ENCODE measurements around the gene WNT9B.

Gene WNT9B

DNA sequence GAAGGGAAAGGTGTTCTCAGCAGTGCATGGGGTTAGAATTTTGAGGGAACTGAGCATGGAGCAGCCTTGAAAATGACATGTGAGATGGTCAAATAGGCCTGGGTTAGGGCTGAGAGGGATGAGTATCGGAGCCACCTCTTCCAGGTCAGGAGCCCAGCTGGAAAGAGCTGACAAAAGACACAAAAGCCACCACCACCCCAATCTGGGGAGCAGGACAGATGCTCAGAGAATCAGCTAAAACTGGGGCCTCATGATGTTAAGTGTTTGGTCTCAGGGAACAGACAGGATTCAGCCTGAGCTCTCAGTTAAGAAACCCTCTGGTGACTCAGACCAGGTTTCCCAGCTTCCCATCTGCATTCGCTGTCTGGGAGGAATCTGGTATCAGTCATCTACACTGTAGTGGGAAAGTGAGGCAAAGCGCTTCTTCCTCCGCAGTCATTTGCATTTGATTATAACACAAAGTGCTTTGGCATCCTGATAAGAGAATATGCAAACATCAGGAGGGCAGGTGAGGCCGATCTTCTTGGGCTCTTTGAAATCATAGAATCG is 2.6 kb downstream of the WNT9B start:
- no peak for DNase-seq (ENCODE audit: low read depth in 2 of 2)

DNA sequence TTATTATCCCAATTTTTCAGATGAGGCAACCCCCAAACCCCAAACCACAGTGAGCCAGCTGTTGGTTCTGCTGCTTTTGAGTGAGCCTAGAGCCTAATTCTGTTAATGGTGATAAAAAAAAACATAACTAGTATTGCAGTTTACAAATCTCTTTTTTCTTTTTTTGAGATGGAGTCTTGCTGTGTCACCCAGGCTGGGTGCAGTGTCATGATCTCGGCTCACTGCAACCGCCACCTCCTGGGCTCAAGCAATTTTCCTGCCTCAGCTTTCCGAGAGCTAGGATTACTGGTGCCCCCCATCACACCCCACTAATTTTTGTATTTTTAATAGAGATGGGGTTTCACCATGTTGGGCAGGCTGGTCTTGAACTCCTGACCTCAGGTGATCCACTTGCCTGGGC is 3.1 kb downstream of the WNT9B start:
- no peak for DNase-seq (ENCODE audit: low read depth in 2 of 2)

DNA sequence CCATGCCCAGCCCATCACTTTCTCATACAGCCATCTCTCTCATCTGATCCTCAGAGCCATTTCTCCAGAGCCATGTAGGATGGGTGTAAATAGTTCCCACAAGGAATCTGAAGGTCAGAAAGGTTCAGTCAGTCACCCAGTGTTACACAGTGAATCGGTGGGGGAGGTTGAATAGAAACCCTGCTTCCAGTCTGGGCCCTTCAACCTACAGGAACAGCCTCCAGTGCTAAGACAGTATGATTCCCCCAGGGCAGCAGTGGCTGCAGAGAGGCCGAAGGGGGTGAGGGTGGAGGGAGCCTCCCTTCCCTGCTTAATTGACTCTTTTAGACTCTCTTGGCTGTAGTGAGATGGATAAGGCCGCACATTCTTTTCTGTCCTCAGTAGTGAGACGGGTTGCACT is 3.6 kb downstream of the WNT9B start:
- DNase-seq (ENCODE audit: low read depth in 2 of 2): no peak

DNA sequence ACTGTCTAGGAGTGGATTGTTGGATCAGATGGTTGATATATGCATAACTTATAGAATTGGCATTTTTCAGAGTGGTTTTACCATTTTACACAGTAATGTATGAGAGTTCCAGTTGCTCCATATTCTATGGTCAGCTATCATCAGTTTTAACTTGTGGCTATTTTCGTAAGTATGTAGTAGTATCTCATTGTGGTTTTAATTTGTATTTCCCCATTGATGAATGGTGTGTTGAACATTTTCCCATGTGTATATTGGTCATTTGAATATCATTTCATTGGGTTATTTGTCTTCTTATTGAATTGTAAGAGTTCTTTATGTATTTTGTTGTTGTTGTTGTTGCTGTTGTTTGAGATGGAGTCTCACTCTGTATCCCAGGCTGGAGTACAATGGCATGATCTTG is 6.2 kb downstream of the WNT9B start:
- no peak for DNase-seq (ENCODE audit: low read depth in 2 of 2)

GRCh38 chr17:46859996-46860395 is 8.6 kb downstream of the WNT9B start:
- no peak for DNase-seq (ENCODE audit: low read depth in 2 of 2)

GRCh38 chr17:46862949-46863348 is 11.6 kb downstream of the WNT9B start:
- DNase-seq (ENCODE audit: low read depth in 2 of 2): no peak

GRCh38 chr17:46863383-46864121 is 12.2 kb downstream of the WNT9B start:
- DNase-seq (ENCODE audit: low read depth in 2 of 2): no peak

GRCh38 chr17:46865100-46865499 is 13.7 kb downstream of the WNT9B start:
- no peak for DNase-seq (ENCODE audit: low read depth in 2 of 2)

GRCh38 chr17:46866325-46866724 is 14.9 kb downstream of the WNT9B start:
- DNase-seq (ENCODE audit: low read depth in 2 of 2): no peak

DNA sequence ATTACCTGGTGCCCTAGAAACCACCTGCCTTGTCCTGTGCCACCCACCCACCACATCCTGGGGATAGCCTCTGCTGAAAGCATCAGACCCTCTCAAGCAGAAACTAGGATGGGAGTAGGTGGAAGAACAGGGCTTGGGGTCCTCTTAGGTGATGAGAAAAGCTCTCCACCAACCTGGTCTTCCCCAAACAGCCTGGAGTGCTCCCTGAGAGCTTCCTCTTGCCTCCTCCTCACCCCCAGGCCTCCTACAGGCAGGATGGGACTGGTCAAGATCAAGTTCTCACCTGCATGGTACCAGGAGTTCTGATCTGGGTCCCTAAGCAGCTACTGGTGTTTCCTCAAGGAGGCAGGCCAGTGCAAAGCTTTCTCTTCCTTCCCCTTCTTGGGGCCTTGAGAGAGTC is 15.4 kb downstream of the WNT9B start:
- no peak for DNase-seq (ENCODE audit: low read depth in 2 of 2)

DNA sequence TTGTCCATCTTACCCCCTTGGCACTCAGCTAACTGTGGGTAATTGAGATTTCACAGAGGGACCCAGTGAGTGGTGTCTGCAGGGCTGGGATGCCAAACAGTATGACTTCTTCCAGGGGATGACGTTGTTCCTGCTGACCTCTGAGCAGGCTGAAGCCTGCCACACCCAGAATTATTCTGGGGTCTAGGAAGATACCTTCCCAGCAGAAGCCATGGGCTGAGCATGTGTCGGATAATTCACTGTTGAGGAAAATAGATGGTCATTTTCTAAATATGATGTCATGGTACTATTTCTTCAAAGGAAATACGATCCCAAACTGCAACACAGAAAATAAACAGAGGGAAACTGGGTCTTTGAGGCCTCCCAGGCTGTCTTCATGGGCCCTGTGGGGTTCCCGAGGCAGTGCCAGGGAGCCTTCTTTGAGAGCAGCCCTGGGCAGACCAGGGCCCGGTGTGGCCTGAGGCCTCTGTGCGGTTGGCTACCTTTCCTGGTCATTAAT is 17.4 kb downstream of the WNT9B start:
- no peak for DNase-seq (ENCODE audit: low read depth in 2 of 2)

GRCh38 chr17:46869296-46869695 is 17.9 kb downstream of the WNT9B start:
- DNase-seq (ENCODE audit: low read depth in 2 of 2): no peak

DNA sequence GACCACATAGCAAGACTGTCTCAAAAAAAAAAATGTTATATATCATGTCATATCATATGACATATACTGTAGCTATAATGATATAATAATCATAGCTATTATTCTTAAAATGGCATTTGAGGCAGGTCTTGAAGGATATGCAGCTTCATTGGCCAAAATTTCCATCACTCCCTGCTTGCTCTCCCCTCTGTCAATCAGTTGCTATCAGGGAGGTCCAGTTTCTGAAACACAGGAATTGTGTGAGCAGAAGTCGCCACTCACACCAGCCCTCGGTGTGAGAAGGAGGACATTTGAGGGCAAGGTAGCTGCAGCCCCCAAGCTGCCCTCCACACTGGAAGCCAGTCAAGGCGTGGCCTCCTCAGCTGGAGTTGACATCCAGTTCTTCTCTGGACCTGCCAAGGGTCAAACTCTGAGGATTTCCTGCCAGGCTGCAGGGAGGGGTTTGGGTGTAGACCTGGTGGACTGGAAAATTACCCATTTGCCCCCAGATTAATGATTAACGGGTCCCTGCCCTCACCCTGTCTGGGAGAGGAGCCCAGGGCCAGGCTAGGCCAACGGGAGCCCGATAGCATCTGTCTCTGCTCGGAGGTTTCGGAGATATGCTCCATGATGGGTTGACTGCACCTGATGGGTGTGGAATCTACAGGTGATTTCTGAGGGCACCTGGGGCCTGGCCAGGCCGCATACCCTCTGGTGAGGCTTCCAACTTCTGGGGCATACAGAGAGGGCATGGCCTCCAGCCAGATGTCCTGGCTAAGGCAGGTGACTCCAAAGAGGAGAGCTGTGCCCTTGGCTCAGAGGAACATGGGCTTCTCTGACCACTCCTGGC is 18.8 kb downstream of the WNT9B start:
- no peak for DNase-seq (ENCODE audit: low read depth in 2 of 2)

DNA sequence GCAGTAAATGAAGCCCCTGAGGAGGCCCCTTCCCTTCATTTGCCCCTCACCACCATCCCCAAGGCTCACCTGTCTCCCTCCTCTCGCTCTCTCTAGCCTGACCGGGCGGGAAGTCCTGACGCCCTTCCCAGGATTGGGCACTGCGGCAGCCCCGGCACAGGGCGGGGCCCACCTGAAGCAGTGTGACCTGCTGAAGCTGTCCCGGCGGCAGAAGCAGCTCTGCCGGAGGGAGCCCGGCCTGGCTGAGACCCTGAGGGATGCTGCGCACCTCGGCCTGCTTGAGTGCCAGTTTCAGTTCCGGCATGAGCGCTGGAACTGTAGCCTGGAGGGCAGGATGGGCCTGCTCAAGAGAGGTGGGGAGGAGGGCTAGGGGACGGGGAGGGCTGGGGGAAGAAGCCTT is 21.0 kb downstream of the WNT9B start:
- no peak for DNase-seq (ENCODE audit: low read depth in 2 of 2)

- no peak for DNase-seq (ENCODE audit: low read depth in 2 of 2)
Observed at GRCh38 chr17:46873941-46874645, 22.7 kb downstream of the WNT9B start.

GRCh38 chr17:46874906-46875305 is 23.5 kb downstream of the WNT9B start:
- no peak for DNase-seq (ENCODE audit: low read depth in 2 of 2)

- no peak for DNase-seq (ENCODE audit: low read depth in 2 of 2)
Observed at GRCh38 chr17:46875849-46876352, 24.5 kb downstream of the WNT9B start.

DNA sequence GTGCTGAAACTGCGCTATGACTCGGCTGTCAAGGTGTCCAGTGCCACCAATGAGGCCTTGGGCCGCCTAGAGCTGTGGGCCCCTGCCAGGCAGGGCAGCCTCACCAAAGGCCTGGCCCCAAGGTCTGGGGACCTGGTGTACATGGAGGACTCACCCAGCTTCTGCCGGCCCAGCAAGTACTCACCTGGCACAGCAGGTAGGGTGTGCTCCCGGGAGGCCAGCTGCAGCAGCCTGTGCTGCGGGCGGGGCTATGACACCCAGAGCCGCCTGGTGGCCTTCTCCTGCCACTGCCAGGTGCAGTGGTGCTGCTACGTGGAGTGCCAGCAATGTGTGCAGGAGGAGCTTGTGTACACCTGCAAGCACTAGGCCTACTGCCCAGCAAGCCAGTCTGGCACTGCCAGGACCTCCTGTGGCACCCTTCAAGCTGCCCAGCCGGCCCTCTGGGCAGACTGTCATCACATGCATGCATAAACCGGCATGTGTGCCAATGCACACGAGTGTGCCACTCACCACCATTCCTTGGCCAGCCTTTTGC is 25.0 kb downstream of the WNT9B start:
- DNase-seq (ENCODE audit: low read depth in 2 of 2): no peak

- no peak for DNase-seq (ENCODE audit: low read depth in 2 of 2)
Observed at GRCh38 chr17:46876926-46877325, 25.5 kb downstream of the WNT9B start.

DNA sequence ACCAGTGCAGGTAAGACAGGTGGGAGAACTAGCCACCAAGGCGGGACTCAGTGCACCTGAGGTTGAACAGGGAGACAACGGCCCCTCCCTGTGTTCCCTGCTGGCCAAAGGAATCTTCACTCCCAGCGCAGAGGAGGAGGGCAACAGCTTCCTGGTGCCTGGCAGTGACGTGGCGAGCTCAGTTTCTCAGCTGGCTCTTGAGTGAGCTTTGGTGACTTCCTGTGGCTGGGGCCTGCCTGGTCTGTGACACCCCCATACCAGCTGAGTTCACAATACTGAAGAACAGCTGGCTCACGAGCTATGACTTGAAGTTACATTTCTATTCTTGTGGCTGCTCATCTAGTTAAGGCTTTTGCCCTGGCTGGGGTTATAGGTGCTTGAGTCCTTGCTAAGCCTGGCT is 26.1 kb downstream of the WNT9B start:
- DNase-seq (ENCODE audit: low read depth in 2 of 2): no peak

GRCh38 chr17:46878055-46878454 is 26.7 kb downstream of the WNT9B start:
- DNase-seq (ENCODE audit: low read depth in 2 of 2): no peak

DNA sequence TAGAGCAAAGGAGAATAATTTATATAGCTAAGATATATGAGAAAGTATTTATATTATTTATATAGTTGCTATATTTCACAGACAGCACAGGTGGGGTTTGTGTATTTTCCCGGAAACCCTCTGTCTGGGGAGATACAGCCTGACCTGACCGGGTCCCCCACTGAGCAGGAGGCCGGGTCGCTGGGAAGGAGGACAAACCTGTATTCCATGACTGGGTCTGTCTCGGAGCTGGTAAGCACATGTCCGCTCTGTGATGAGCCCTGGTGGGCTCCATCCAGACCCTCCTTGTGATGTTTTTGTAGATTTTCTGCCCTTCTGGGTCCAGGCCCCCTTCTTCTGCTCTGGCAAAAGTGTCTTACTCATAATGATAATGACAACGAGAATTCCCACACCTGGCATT is 27.7 kb downstream of the WNT9B start:
- no peak for DNase-seq (ENCODE audit: low read depth in 2 of 2)

Data from stimulated activated CD8-positive, alpha-beta memory T cell treated with anti-CD3 and anti-CD28 coated beads, Interleukin-2, amount 100 ng/mL, for 1 hour (primary cell).